Measurements from ENCODE around the gene MAPK1.
"Not testable (repeated sequence)": the region's sequence is repeated elsewhere in the genome, so short reads cannot be mapped to it uniquely, and the experiment has no call there.

The MAPK1 gene

GRCh38 chr22:21787565-21787964, 79.9 kb downstream of the MAPK1 start:
- DNase-seq: not testable (repeated sequence)

- DNase-seq: no peak
Measured at GRCh38 chr22:21780259-21780658, 87.2 kb downstream of the MAPK1 start.

- DNase-seq: no peak
Measured at GRCh38 chr22:21779444-21779843, 88.0 kb downstream of the MAPK1 start.

GRCh38 chr22:21778705-21779363, 88.6 kb downstream of the MAPK1 start:
- DNase-seq: no peak

- no peak for DNase-seq
Measured at GRCh38 chr22:21771631-21771976, 95.8 kb downstream of the MAPK1 start.

GRCh38 chr22:21768435-21768834, 99.0 kb downstream of the MAPK1 start:
- no peak for DNase-seq

GRCh38 chr22:21766691-21767462, 100.6 kb downstream of the MAPK1 start:
- peak in 1 of 2 experiments; percentile 32 for DNase-seq

- no peak for DNase-seq
Measured at GRCh38 chr22:21765909-21766529, 101.4 kb downstream of the MAPK1 start.

- no peak for DNase-seq
Measured at GRCh38 chr22:21764038-21764804, 103.2 kb downstream of the MAPK1 start.

GRCh38 chr22:21762712-21763581, 104.5 kb downstream of the MAPK1 start:
- DNase-seq: peak; percentile 18 to 49

GRCh38 chr22:21761994-21762680, 105.3 kb downstream of the MAPK1 start:
- DNase-seq: no peak

- DNase-seq: no peak
Measured at GRCh38 chr22:21761086-21761485, 106.4 kb downstream of the MAPK1 start.

GRCh38 chr22:21760640-21761039, 106.8 kb downstream of the MAPK1 start:
- DNase-seq: no peak

- DNase-seq: no peak
Measured at GRCh38 chr22:21759646-21760376, 107.6 kb downstream of the MAPK1 start.

GRCh38 chr22:21759093-21759492, 108.4 kb downstream of the MAPK1 start:
- no peak for DNase-seq

GRCh38 chr22:21758091-21758864, 109.2 kb downstream of the MAPK1 start:
- DNase-seq: no peak

- DNase-seq: no peak
Measured at GRCh38 chr22:21755851-21756284, 111.6 kb downstream of the MAPK1 start.

GRCh38 chr22:21754523-21754922, 112.9 kb downstream of the MAPK1 start:
- DNase-seq: no peak

- no peak for DNase-seq
Measured at GRCh38 chr22:21753374-21754111, 113.9 kb downstream of the MAPK1 start.

Data from stimulated activated CD4-positive, alpha-beta T cell treated with anti-CD3 and anti-CD28 coated beads, Interleukin-4, amount 100 ng/mL, for 4 hours (primary cell).